ENCODE results near the gene BTBD9. TPM values are rescaled to one million over a fixed set of nuclear protein-coding genes. Genes with fewer than 3 reads are reported as not detected.

BTBD9 gene
- total RNA-seq, 1 experiment from 2014 or later: 8.9 TPM

- Histone ChIP-seq H3K56ac (ENCODE audit: insufficient read length, low read depth, low read length) (no peak overlapping the region), H2AFZ (ENCODE audit: low read length) (no peak overlapping the region), H2BK20ac (ENCODE audit: low read depth, low read length, poor library complexity, severe bottlenecking) (no peak overlapping the region), H3K27ac (ENCODE audit: insufficient read length, low read depth, low read length) (no peak overlapping the region), H3K18ac (ENCODE audit: insufficient read length, low read depth, low read length) (no peak overlapping the region), H3K79me1 (ENCODE audit: insufficient read depth, low read depth, low read length, poor library complexity, severe bottlenecking) (no peaks in the 10 kb centered on the region), H2BK5ac (ENCODE audit: insufficient read length, low read length) (no peak overlapping the region), H3K79me2 (ENCODE audit: insufficient read depth, low read length) (no peaks in the 10 kb centered on the region), H3K9ac (ENCODE audit: extremely low read depth, insufficient read length, low read length) (no peak overlapping the region), H3K4ac (ENCODE audit: low read depth, low read length) (no peak overlapping the region), H3K9me3 (ENCODE audit: control insufficient read depth, low read depth, low read length) (no peaks in the 10 kb centered on the region), H3K4me1 (ENCODE audit: insufficient read depth, low read length) (peaks cover 2% of the 10 kb centered on the region; the same call in 1 of the 2 replicates), H3K23ac (ENCODE audit: insufficient read length, low read depth, low read length) (no peak overlapping the region), H4K8ac (replicated peaks; ENCODE audit: insufficient read length, low read depth, low read length) (no peak overlapping the region), H4K20me1 (ENCODE audit: control insufficient read depth, insufficient read depth, insufficient read length) (no peaks in the 10 kb centered on the region), H2BK120ac (ENCODE audit: low read depth, low read length, poor library complexity, severe bottlenecking) (no peak overlapping the region), H4K91ac (ENCODE audit: insufficient read length, low read depth, low read length) (no peak overlapping the region), H2AK5ac (ENCODE audit: insufficient read length, low read length) (no peak overlapping the region), H2BK12ac (ENCODE audit: insufficient read length, low read depth, low read length) (no peak overlapping the region), H3T11ph (ENCODE audit: low read length) (no peak overlapping the region), H3K23me2 (ENCODE audit: insufficient read length, low read depth, low read length, poor library complexity, severe bottlenecking) (no peaks in the 10 kb centered on the region), H3K4me2 (ENCODE audit: insufficient read depth, insufficient read length, low read length) (no peak overlapping the region), H4K5ac (ENCODE audit: insufficient read length, low read depth, low read length) (no peak overlapping the region), H3K14ac (ENCODE audit: insufficient read depth, low read length) (no peak overlapping the region), H3K27me3 (ENCODE audit: insufficient read depth, low read length) (no peaks in the 10 kb centered on the region), H2BK15ac (ENCODE audit: low read depth, low read length) (no peak overlapping the region)
- DNase-seq: no peak
- H3K36me3 Mint-ChIP-seq (ENCODE audit: insufficient read depth in 1 of 3, low read depth in 3 of 3): no peaks in the 10 kb centered on the region
- H3K27ac Mint-ChIP-seq: no peak overlapping the region
- whole genome bisulfite sequencing (ENCODE audit: extremely low coverage, insufficient read length, low lambda C conversion rate): no CpG with 5 or more reads among the region's 2 CpGs
- no peaks in the 10 kb centered on the region for H3K27me3 Mint-ChIP-seq (ENCODE audit: low read depth)
- H3K9me3 Mint-ChIP-seq: no peaks in the 10 kb centered on the region
- H3K4me1 Mint-ChIP-seq: peaks cover 17 to 23% of the 10 kb centered on the region in 2 experiments
- TF ChIP-seq CTCF (conservative IDR thresholded peaks at IDR 0.05): no peak
- no peak overlapping the region for H3K4me3 Mint-ChIP-seq
These were observed 252.3 kb downstream of the BTBD9 start for GRCh38 chr6:38387461-38387860.

Data from H9 (cell line).